A673 (cell line): Measurements from ENCODE around the gene ZIC1.

Experiments used
- EZH2 ChIP-seq: fragments of 200-600 bp; sonication (generic); IDR thresholded peaks from 2 replicates; pipeline ENCODE4 v1.6.1; 2017; ENCODE audit warnings: borderline replicate concordance, low read depth, mild to moderate bottlenecking, mixed read lengths, antibody characterized with exemption, low read length; ENCODE audit not compliant: poor library complexity, severe bottlenecking
- TF ChIP-seq, protein P1 (sequence below): fragments of 300-800, 200-600 bp; sonication (generic); conservative IDR thresholded peaks from 2 replicates; pipeline ENCODE4 v1.5.1; 2017; ENCODE audit warnings: low read depth, mild to moderate bottlenecking, antibody characterized with exemption, low read length, moderate library complexity, mixed read lengths

- TF ChIP-seq, protein P1, sequence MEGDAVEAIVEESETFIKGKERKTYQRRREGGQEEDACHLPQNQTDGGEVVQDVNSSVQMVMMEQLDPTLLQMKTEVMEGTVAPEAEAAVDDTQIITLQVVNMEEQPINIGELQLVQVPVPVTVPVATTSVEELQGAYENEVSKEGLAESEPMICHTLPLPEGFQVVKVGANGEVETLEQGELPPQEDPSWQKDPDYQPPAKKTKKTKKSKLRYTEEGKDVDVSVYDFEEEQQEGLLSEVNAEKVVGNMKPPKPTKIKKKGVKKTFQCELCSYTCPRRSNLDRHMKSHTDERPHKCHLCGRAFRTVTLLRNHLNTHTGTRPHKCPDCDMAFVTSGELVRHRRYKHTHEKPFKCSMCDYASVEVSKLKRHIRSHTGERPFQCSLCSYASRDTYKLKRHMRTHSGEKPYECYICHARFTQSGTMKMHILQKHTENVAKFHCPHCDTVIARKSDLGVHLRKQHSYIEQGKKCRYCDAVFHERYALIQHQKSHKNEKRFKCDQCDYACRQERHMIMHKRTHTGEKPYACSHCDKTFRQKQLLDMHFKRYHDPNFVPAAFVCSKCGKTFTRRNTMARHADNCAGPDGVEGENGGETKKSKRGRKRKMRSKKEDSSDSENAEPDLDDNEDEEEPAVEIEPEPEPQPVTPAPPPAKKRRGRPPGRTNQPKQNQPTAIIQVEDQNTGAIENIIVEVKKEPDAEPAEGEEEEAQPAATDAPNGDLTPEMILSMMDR = no peak
- no peak for TF ChIP-seq EZH2
Measured at GRCh38 chr3:147360051-147360439, 49.1 kb upstream of the ZIC1 start.
